Naive thymus-derived CD4-positive, alpha-beta T cell (primary cell): ENCODE measurements around the gene ITGBL1. TPM values are rescaled to one million over a fixed set of nuclear protein-coding genes. Genes with fewer than 3 reads are reported as not detected.

ENCODE experiments used
- polyA plus RNA-seq, 2 donors: library from polyadenylated mRNA; unstranded; fragments of 300-500 nt; fragmentation: Illumina TruSeq; gene quantifications; one replicate each; pipeline ENCODE4 v1.2.3, GENCODE V29; 2021
- total RNA-seq, 6 experiments: library from RNA in 5 of 6; stranded (reverse) in 5 of 6; gene quantifications; 1 replicate in 5 of 6; 2 replicates in 1 of 6; pipeline ENCODE4 v1.2.3 and lab custom pipeline; 2021 to 2026

The ITGBL1 gene
- total and polyA plus RNA-seq, 7 experiments from 2014 or later: not detected

Other genes with a start within 250 kb of the ITGBL1 start
- gene NALCN, start 36.2 kb upstream of the ITGBL1 start, total RNA-seq: not detected
- gene NALCN, start 36.2 kb upstream of the ITGBL1 start, polyA plus RNA-seq: not detected